OCI-LY1 (cell line): Measurements from ENCODE around the gene ALOX5.

Experiments
- CTCF ChIP-seq: fragments of 200-600 bp; sonication (generic), shearing (Covaris generic); IDR thresholded peaks from 2 replicates; pipeline ENCODE4 v1.5.1; 2017; ENCODE audit warnings: mild to moderate bottlenecking, antibody characterized with exemption, low read length, moderate library complexity, mixed read lengths
- EZH2 ChIP-seq: fragments of 200-600 bp; sonication (generic), shearing (Covaris generic); IDR thresholded peaks from 2 replicates; pipeline ENCODE4 v1.8.0; 2017; ENCODE audit warnings: borderline replicate concordance, mixed run types, mild to moderate bottlenecking, antibody characterized with exemption, low read length, moderate library complexity, mixed read lengths

- TF ChIP-seq CTCF (no peak), EZH2 (no peak)
Measured at GRCh38 chr10:45416603-45417002, 42.6 kb downstream of the ALOX5 start.
